ENCODE data around the gene ADGRB3.
"Not testable (repeated sequence)": the region's sequence is repeated elsewhere in the genome, so short reads cannot be mapped to it uniquely, and the experiment has no call there.

The ADGRB3 gene

GRCh38 chr6:68778356-68779020 lies 143.4 kb downstream of the ADGRB3 start:
- peak in 41 of 58 donors; percentile 3 to 91 (median 45) for DNase-seq

- peak in 2 of 58 donors; percentile 1 to 48 for DNase-seq
Observed at GRCh38 chr6:68779366-68779765, 144.3 kb downstream of the ADGRB3 start.

GRCh38 chr6:68790128-68790527 lies 155.0 kb downstream of the ADGRB3 start:
- not testable (repeated sequence) for DNase-seq

GRCh38 chr6:68814976-68815375 lies 179.9 kb downstream of the ADGRB3 start:
- peak in 9 of 58 donors; percentile 1 to 18 (median 3) for DNase-seq

- DNase-seq, result no peak
Observed at GRCh38 chr6:68826501-68826900, 191.4 kb downstream of the ADGRB3 start.

- peak in 3 of 58 donors; percentile 8 to 45 (median 19) for DNase-seq
Observed at GRCh38 chr6:68834551-68834950, 199.5 kb downstream of the ADGRB3 start.

- no peak for DNase-seq
Observed at GRCh38 chr6:68838571-68838970, 203.5 kb downstream of the ADGRB3 start.

GRCh38 chr6:68852791-68853190 lies 217.7 kb downstream of the ADGRB3 start:
- DNase-seq, result no peak

GRCh38 chr6:68859233-68859632 lies 224.2 kb downstream of the ADGRB3 start:
- DNase-seq, result no peak

GRCh38 chr6:68868646-68869045 lies 233.6 kb downstream of the ADGRB3 start:
- DNase-seq, result no peak

GRCh38 chr6:68873236-68873635 lies 238.2 kb downstream of the ADGRB3 start:
- no peak for DNase-seq

GRCh38 chr6:68874747-68875146 lies 239.7 kb downstream of the ADGRB3 start:
- DNase-seq, result no peak

GRCh38 chr6:68875403-68875802 lies 240.3 kb downstream of the ADGRB3 start:
- DNase-seq, result no peak

GRCh38 chr6:68876792-68877493 lies 241.9 kb downstream of the ADGRB3 start:
- DNase-seq, result no peak

GRCh38 chr6:68880050-68880813 lies 245.2 kb downstream of the ADGRB3 start:
- no peak for DNase-seq

- not testable (repeated sequence) for DNase-seq
Observed at GRCh38 chr6:68883325-68883724, 248.2 kb downstream of the ADGRB3 start.

GRCh38 chr6:68891419-68891818 lies 256.3 kb downstream of the ADGRB3 start:
- DNase-seq, result no peak

- no peak for DNase-seq
Observed at GRCh38 chr6:68892452-68892851, 257.4 kb downstream of the ADGRB3 start.

GRCh38 chr6:68895929-68896328 lies 260.8 kb downstream of the ADGRB3 start:
- DNase-seq, result no peak

GRCh38 chr6:68901044-68901443 lies 266.0 kb downstream of the ADGRB3 start:
- DNase-seq, result no peak

- no peak for DNase-seq
Observed at GRCh38 chr6:68911334-68911733, 276.3 kb downstream of the ADGRB3 start.

- DNase-seq, result no peak
Observed at GRCh38 chr6:68911811-68912210, 276.7 kb downstream of the ADGRB3 start.
